Cerebellar cortex (tissue), 1 donor: Measurements from ENCODE around the gene FSTL4.
"Not testable (repeated sequence)": the region's sequence is repeated elsewhere in the genome, so short reads cannot be mapped to it uniquely, and the experiment has no call there.

ENCODE experiments used
- DNase-seq: peaks from one replicate; pipeline ENCODE4 v3.0.0-alpha.2; 2015; ENCODE audit warnings: low spot score

Gene FSTL4

DNA sequence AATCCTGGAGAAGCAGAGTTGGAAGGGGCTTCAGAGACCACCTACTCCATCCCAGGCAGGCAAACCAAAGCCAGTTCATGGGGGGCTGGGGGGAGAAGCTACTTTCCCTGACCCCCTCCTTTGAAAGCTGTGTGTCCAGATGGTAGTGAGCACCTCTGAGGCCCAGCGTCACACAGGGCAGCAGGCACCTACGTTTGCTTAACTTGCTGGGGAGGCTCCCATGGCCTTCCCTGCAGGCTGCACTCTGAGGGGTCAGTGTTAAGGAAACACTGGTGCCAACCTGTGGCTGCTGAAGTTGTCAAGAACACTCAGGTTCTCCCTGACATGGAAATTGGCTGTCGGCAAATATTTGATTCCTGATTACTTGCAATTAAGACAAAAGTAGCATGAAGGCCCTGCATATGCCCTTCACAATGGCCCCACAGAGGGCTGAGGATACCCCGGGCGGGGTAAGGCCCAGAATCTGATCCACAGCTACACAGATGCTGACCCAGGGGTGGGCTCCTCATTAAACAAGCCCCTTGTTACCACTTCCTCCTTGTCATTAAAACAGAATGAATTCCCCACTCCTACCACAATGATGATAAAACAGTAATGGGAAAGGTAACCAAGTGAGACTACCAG, 208.5 kb downstream of the FSTL4 start:
- no peak for DNase-seq

DNA sequence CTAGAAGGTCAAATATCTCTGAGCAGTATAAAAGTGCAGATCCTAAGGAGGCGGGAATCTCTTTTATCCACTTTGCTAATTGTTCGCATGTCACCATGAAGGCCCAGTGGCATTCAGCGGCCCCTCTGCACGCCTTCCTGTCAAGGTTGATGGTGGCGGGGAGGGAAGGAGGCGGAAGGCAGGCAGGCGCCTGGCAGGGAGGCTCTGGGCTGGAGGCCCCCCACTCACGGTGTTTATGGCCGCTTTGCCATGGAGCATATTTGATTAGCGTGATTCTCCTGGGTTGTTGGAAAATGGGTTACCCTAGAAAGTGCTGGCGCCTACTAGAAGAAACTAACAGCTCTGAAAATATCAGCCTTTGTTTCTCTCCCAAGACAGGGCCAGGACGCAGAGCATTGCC, 209.6 kb downstream of the FSTL4 start:
- no peak for DNase-seq

DNA sequence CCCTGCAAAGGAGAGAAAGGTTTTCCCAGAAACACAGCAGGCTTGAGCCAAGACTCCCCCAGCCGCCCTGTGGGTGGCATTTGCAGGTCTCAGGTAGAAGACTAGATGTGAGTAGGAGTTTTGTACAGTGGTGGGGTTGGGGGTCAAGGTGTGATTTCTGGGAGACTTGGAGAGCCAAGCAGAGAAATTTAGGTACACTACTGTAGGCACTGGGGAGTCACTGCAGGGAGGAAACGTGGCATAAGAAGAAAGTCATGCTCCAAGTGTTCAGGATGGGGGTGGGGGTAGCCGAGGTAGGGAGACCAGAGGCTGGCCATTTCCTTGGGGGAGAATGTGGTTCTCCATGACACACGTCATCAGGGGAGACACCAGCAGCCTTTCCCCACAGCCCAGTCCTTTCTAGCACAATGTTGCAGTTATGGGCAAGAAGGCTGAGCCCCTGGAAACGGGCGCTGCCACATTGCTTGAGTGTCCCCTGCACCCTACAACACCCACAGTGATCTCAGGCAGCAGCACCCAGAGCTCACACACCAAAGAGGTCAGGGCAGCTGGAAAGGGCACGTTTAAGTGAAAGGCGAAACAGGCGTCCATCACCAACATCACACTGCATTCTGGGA, 210.5 kb downstream of the FSTL4 start:
- no peak for DNase-seq

DNA sequence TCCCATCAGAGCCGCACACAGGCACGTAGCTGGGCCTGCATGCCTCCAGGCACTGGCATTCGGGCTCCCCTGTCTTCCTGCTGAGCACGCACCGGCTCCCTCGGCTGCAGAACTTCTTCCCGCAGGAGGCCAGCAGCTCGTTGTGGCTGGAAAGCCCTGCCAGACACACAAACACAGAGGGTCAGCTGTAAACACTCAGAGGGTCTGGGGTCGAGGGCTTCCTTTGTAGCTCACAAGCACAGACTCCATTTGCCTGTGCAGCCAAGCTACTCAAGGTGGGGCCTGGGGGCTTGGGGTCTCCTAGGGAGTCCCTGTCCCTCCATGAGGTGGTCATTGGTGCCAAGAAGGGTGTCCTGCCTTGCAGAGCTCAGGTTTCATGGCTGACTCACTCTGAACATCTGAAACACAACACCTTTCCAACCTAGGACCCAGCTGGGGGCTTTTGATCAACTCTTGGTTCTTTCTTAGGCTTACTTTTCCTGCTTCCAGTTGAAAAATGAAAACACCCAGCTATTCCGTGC, 211.4 kb downstream of the FSTL4 start:
- no peak for DNase-seq

DNA sequence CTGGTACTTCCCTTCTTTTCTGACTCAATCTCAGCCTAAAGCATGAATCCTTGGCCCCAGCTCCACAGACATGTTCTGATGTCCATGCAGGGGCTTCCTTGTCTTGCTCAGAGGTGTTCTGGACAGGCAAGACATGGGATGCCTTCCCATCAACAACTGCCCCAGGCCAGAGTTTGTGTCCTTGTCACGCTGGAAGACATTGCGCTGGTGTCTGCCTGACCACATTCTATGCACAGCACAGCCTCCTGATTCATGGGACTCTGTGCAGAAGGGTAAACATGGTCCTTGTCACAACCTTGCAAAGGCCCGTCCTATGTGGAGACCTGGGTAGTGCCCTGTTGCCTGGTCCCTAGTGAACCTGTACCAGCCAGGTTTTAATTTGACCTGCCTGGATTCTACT, 212.2 kb downstream of the FSTL4 start:
- DNase-seq, result no peak

DNA sequence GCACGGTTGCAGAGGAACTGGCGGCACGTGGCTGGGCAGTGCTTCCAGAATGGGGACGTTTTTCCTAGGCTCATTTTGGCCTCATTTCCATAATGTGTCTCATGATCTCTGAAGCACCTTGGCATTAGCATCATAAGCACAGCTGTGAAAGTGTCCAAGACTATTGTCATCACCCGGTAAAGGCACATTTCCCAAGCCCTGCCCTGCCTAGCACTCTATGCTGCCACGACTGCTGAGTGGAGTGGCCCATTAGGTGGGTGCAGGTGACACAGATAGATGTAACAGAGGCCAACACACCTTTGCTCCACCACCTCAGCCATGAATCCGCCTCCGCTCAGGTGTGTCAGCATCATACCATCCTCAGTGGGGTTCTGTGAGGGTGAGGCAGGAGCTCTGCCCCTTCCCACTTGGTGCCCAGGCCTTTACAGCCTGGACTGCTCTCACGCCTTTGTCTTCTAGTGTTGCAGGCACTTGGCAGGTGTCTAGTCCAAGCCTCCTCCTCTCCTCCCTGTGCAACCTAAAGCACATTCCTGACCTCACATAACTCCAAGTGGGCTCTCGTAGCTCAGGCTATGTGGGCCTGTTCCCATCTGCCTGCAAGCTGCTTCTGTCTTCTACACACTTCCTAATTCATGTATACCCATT, 213.0 kb downstream of the FSTL4 start:
- no peak for DNase-seq

DNA sequence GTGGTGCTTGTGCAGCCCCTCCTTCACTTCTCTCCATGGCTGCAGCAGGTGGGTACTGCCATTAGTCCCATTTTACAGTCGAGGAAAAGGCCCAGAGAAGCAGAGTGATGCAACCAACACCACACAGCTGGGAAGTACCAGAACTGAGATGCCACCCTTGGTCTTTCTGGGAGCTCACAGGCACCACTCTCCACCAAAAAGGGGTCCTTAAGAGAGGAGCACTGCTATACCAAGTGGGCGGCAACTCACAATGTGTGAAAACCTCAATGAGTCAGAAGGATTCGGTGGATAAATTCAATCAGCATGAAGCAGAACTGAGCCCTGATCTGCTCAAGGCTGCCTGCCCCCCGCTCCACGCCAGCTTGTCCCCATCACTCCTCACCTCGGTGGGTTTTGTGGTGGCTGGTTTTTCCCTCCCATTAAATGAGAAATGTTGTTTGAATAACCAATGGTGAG, 213.7 kb downstream of the FSTL4 start:
- DNase-seq, result no peak

DNA sequence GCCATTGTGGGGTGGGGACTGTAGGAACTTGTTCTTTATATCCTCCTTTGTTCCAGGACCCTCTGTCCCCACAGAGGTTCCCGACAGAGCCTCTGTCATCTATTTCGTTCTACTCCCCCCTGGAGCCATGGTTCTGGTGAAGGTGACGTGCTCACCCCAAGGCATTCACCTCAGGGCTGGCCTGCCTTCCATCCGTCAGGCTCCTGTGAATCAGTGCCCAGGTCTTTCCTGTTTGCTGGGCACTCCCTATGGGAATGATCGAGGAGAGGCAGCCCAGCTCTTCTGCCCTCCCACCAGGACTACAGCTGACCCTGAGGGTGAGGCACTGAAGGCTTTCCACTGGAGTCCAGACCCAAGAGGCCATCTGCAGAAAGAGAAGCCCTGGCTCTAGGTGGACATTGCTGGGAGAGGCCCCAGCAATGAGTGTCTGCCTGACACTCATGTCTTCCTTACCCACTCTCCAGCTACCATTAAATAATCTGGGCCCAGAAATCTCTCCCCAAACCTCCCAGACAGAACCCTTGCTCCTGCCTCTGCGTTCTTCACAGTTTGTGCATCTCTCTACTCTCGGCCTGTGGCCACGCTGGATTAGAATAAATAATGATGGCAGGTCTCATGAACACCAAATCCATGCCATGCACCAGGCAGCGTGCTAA, 214.2 kb downstream of the FSTL4 start:
- no peak for DNase-seq

DNA sequence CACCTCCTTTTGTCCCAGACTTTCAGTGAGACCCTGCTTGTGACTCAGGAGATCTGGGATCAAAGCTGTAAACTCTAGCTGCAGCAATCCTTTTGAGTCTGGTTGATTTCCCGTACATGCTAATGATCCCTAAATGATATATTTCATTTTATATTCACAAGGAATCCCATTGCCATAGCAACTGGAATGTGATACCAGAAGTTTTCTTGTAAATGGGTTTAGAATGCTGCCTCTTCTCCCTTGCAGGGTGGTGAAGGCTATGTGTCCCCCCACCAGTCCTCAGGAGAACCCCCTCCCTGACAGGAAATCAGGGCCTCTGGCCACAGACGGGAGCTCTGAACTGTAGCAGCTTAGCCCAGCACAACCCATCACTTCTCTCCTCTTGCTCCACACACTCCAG, 215.0 kb downstream of the FSTL4 start:
- DNase-seq, result no peak

DNA sequence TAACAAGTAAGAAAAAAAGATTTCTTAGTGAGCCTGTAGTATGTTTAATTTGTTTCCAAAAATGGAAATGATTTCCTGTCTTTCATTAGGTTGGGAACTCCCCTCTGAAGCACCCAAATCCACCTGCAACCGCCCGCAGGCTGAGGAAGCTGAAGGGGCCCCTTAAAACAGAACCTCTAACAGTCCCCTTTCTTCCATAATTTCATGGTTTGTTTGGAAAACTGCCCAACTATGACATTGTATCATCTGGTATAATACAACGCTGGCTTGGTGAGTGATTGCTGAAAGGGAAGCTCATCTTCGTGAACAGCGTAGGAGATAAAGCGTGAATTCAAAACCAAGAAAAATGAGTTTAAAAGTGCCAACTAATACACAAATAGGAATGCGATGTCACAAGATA, 215.5 kb downstream of the FSTL4 start:
- DNase-seq, result no peak

DNA sequence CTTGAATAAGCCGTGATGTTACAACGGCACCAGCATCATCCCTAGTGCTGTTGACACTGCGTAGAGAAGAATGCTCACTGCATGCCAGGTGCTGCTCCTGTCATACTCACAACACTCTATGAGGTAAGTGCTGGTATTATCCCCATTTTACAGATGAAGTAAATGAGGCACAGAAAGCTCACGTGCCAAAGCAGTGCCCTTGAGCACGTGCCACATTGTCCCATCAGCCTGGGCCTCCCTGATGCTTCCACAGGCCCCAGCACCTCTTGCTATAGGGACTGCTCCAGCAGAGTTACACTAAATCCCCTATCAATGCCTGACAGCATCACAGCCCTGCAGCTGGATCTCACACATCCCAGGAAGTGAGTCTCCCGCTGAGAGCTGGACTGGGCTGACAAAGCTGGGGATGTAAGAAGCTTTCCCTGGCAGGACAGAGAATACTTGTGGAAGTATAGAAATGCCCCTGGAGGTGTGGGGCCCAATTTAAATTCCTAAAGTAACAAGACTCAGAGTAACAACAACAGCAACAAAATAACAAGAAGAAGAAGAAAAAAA, 216.1 kb downstream of the FSTL4 start:
- DNase-seq, result no peak

DNA sequence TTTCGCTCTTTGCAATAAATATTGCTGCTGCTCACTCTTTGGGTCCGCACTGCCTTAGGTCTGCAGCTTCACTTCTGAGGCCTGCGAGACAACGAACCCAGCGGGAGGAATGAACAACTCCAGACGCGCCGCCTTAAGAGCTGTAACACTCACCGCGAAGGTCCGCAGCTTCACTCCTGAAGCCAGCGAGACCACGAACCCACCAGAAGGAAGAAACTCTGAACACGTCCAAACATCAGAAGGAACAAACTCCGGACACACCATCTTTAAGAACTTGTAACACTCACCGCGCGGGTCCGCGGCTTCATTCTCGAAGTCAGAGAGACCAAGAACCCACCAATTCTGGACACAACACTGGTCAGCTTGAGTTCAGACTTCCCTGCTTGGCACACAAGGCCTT, 217.1 kb downstream of the FSTL4 start:
- not testable (repeated sequence) for DNase-seq

DNA sequence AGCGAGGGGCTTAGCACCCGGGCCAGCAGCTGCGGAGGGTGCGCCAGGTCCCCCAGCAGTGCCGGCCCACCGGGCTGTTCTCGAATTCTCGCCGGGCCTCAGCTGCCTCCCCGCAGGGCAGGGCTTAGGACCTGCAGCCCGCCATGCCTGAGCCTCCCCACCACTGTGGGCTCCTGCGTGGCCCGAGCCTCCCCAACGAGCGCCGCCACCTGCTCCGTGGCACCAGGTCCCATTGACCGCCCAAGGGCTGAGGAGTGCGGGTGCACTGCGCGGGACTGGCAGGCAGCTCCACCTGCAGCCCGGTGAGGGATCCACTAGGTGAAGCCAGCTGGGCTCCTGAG, 217.9 kb downstream of the FSTL4 start:
- not testable (repeated sequence) for DNase-seq

DNA sequence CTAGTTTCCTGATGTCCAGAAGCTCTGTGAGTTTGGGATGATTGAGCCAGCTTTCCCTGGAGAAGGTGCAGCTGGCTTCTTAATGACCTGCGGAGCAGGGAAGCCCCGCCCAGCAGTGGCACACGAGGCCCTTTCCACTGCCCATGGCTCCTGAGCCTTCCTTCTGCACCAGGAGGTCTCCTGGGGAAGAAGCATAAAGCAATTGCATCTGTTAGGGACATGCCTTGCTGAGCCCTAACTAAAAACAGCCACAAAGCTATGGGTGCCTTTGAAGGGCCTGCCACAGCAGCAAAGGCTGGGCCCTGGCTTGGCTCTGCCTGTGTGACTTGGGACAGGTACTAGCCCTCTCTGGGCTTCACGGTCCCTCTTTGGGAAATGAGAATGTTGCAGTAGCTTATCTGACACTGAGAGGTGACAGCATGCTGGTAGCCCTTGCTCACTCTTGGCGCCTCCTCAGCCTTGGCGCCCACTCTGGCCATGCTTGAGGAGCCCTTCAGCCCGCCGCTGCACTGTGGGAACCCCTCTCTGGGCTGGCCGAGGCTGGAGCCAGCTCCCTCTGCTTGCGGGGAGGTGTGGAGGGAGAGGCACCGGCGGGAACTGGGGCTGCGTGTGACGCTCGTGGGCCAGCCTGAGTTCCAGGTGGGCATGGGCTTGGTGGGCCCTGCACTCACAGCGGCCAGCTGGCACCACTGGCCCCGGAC, 218.4 kb downstream of the FSTL4 start:
- no peak for DNase-seq

DNA sequence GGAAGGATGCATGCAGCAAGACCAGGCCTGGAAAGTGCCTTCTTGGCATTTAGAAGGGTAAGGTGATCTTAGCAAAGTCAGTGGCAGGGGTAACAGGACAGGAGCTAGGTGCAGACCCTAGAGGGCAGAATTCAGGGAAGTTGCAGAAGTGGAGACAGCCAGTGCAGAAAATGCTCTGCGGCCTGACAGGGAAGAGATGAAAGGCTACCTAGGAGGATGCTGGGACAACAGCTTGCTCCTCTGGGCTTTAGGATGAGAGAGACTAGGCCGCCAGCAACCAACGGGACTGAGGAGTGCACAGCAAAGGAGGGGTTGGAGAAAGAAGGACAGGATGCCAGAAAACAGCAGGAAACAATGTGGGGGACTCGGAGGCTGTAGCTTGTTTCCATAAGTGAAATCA, 219.9 kb downstream of the FSTL4 start:
- no peak for DNase-seq

DNA sequence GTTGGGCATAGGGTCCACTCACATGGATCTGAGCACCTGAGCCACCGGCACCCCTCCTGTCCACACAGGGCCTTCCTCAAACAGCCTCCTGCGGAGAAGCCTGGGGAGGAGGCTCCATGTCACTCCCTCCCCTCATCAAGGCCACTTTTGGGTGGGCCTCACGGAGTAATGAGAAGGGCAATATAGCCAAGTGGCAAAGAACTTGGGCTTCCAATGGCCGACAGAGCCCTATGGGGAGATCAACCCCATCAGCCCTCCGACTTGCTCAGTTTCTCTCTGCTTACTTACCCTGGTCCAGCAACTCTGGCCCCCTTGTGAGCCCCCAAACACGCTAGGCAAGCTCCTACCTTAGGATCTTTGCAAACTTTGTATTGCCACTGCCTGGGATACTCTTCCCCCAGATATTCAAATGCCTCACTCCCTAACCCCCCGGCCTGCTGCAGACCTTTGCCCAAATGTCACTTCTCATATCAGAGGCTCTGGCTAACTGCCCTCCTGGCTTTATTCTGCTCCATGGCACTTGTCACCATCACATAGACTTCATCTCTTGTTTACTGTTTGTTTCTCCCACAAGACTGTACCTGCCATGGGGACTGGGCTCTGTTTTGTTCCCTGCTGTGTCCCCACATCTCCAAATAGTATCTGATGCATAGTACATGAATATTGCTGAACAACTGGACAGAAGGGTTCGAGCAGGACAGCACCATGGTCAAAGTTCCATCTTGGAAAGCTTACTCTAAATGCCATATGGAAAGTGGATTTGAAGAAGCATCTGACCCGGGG, 220.8 kb downstream of the FSTL4 start:
- DNase-seq, result no peak

DNA sequence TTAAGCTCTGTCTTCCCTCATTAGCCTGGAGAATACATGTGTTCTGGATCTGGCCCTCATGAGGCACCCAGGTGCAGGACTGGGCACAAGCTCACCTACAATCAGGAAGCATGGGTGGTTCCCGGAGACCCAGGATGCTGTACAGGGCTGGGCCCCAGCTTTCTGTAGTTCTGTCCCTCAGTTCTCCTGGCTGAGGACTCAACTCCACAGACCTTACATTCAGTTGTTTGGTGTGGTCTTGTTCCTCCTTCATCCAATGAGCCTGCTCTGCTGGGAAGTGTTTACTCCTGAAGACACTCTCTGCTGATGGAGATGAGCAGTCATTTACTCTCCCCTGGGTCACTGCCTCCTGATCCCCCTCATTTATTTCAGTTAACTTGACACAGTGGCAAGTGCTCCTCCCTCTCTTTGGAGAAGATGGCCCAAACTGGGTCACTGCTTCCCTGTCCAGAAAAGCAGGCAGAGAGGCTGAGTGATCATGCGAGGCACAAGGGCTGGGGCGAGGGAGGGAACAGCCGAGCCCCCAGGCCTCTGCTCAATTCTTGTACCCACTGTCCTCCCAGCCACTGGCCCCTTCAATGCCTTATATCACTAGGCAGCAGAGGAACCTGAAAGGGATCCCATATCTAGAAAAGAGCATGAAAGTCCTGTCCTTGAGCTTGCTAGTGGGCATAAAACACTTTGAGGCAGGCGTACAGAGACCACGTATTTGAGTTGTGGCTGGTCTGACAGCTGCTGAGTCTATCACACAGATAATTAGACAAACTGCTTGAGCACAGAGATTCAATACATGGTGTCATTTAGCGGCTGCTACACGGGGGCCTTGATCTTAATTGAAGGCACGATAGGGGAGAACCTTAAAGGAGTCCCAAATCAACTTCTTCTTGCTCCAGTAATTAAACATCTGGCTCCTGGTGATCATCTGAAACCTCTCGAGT, 221.7 kb downstream of the FSTL4 start:
- DNase-seq, result no peak

DNA sequence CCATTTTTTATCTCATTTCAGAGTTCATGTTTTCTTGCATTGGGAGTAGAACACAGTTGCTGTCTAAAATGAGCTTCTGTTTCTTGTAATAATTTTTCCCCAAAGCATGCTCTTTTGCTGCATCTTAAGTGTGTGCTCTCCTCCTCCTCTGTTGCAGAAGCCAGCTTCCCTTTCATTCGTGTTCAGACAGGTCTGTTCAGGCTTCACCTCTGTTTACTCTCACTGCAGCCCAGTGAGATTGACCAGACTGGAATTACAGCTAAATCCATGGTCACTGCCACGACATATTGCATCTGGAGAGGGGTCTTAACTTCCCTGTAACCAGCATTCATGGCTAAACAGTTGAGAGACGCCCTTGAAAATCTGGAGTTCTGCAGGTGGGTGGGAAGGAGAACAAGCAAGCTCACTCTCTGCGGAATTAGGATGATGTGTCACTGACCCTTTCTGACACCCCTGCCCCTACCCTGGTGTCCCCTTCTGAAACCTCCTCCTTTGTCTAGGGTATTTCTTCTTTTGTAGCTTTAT, 223.2 kb downstream of the FSTL4 start:
- no peak for DNase-seq

DNA sequence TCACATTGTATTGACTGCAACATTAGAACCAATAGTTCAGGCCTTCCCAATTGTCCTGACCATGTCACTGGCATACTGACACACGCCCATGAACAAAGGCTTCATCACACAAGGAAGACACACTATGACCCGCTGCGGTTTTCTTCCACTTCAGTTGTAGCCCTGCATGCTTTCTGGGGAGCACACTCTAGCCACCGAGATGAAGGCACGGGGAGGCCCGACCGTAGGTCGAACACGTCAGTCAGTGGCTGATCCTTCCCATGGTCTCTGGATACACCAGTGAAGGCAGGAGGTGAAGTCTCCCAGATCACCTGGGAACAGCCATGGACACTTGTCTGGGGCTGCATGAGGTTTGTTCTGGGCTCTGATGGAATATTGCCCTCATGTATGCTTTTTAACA, 224.7 kb downstream of the FSTL4 start:
- DNase-seq, result no peak

DNA sequence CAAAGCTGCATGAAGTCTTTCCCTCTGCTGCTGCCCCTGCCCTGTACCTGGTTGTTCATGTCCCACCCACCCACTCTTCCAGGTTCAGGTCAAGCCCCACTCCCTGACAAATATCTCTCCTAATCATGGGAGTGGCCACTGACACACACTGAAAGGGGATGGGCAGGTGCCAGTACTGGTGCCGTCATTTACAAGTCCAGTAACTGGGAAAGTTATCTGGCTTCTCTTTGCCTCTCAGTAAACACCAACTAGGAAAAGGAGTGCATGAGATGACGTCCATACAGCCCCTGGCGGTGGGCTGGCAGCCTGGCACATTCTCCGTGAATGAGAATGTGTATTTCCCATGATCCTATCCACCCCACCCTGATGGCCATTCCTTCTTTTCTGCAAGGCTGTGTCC, 225.2 kb downstream of the FSTL4 start:
- no peak for DNase-seq
